Measurements from ENCODE around the gene UTP15.

DNA sequence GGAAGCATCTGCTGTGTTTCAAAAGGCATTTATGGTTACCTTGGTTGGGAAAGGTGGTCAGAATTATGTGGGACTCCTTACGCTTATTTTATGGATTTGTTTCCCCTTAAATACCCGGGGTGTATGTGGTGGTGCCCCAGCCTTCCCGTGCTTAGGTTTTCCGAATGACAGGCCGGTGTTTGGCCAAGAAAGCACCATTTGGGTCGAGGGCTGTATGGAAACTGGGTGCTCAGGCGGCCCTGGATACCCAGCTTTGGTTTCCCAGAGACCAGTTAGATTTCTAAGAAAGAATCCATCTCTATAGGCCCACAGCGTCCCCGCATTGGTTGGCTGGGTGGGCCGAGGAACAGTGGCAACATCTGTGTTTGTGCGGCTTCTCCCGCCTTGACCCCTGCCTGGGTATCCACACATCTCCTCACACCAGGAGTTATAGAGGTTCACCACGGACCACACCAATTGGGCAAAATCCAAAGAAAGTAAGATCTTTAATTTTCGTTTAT, 61.3 kb downstream of the UTP15 start:
- TF ChIP-seq, protein P1, sequence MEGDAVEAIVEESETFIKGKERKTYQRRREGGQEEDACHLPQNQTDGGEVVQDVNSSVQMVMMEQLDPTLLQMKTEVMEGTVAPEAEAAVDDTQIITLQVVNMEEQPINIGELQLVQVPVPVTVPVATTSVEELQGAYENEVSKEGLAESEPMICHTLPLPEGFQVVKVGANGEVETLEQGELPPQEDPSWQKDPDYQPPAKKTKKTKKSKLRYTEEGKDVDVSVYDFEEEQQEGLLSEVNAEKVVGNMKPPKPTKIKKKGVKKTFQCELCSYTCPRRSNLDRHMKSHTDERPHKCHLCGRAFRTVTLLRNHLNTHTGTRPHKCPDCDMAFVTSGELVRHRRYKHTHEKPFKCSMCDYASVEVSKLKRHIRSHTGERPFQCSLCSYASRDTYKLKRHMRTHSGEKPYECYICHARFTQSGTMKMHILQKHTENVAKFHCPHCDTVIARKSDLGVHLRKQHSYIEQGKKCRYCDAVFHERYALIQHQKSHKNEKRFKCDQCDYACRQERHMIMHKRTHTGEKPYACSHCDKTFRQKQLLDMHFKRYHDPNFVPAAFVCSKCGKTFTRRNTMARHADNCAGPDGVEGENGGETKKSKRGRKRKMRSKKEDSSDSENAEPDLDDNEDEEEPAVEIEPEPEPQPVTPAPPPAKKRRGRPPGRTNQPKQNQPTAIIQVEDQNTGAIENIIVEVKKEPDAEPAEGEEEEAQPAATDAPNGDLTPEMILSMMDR (IDR thresholded peaks at IDR 0.05; ENCODE audit: insufficient read depth, low read length) = no peak
- TF ChIP-seq POLR2AphosphoS5 (IDR thresholded peaks at IDR 0.05; ENCODE audit: low read depth) (no peak), SPI1 (IDR thresholded peaks at IDR 0.05; ENCODE audit: borderline replicate concordance, low read depth) (no peak)
- TF ChIP-seq, protein P2, sequence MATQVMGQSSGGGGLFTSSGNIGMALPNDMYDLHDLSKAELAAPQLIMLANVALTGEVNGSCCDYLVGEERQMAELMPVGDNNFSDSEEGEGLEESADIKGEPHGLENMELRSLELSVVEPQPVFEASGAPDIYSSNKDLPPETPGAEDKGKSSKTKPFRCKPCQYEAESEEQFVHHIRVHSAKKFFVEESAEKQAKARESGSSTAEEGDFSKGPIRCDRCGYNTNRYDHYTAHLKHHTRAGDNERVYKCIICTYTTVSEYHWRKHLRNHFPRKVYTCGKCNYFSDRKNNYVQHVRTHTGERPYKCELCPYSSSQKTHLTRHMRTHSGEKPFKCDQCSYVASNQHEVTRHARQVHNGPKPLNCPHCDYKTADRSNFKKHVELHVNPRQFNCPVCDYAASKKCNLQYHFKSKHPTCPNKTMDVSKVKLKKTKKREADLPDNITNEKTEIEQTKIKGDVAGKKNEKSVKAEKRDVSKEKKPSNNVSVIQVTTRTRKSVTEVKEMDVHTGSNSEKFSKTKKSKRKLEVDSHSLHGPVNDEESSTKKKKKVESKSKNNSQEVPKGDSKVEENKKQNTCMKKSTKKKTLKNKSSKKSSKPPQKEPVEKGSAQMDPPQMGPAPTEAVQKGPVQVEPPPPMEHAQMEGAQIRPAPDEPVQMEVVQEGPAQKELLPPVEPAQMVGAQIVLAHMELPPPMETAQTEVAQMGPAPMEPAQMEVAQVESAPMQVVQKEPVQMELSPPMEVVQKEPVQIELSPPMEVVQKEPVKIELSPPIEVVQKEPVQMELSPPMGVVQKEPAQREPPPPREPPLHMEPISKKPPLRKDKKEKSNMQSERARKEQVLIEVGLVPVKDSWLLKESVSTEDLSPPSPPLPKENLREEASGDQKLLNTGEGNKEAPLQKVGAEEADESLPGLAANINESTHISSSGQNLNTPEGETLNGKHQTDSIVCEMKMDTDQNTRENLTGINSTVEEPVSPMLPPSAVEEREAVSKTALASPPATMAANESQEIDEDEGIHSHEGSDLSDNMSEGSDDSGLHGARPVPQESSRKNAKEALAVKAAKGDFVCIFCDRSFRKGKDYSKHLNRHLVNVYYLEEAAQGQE (IDR thresholded peaks at IDR 0.05; ENCODE audit: insufficient replicate concordance, low read depth) = no peak

Measured in HL-60 (cell line).